ENCODE results near the gene HTR2B. TPM values are rescaled to one million over a fixed set of nuclear protein-coding genes. Genes with fewer than 3 reads are reported as not detected.
"Not testable (repeated sequence)": the region's sequence is repeated elsewhere in the genome, so short reads cannot be mapped to it uniquely, and the experiment has no call there.

HTR2B gene
- total and polyA plus RNA-seq, 2 experiments from 2014 or later = 0.15 TPM; not detected in 1

DNA sequence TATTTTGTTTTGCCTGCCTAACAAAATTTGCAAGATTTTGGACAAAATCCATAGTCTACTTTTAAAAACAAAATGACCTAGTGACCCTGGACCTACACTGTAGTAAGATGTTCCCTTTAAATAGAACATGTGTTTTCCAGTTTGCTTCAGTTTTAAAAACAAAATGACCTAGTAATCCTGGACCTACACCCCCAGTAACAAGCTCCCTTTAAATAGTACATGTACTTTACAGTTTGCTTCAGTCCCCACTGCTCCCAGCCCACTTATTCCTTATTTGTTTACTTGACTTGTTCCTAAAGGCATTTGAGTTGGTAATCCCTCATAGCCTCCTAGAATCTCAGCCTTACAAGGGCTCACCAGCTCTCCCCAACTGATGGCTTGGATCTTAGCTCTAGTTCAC lies 34.5 kb upstream of the HTR2B start:
- DNase-seq = no peak
- peaks cover 5% of the 10 kb centered on the region; the same call in 1 of the 2 replicates for H3K79me2 ChIP-seq (ENCODE audit: insufficient read depth)
- H3K27ac ChIP-seq = no peak overlapping the region
- no peaks in the 10 kb centered on the region for H3K9me2 ChIP-seq (ENCODE audit: insufficient read depth)
- no peaks in the 10 kb centered on the region for H3K27me3 ChIP-seq (replicated peaks; ENCODE audit: insufficient read depth)
- no peak overlapping the region for H2AFZ ChIP-seq
- in situ Hi-C loops (cut with MboI) = no loop called here
- H3K4me3 ChIP-seq = no peak overlapping the region
- H3K36me3 ChIP-seq (ENCODE audit: low read depth) = peaks cover 9% of the 10 kb centered on the region; the same call in 1 of the 2 replicates
- H3K4me2 ChIP-seq (ENCODE audit: unreplicated experiment) = no peak overlapping the region
- H3K4me1 ChIP-seq (ENCODE audit: insufficient read depth) = peaks cover 29% of the 10 kb centered on the region
- TF ChIP-seq EZH2 (IDR thresholded peaks at IDR 0.05; ENCODE audit: insufficient read depth, poor library complexity, severe bottlenecking) = no peak
- no peak for TF ChIP-seq EZH2phosphoT487 (IDR thresholded peaks at IDR 0.05; ENCODE audit: insufficient read depth, low read depth)
- H3K9me3 ChIP-seq (ENCODE audit: low read depth) = no peaks in the 10 kb centered on the region
- H3F3A ChIP-seq (ENCODE audit: insufficient read depth) = peaks cover 35% of the 10 kb centered on the region
- no peaks in the 10 kb centered on the region for H4K20me1 ChIP-seq (ENCODE audit: insufficient read depth)
- H3K9ac ChIP-seq = no peak overlapping the region

- Histone ChIP-seq H3K9ac (no peak overlapping the region), H3K9me3 (ENCODE audit: low read depth) (no peaks in the 10 kb centered on the region), H3K9me2 (ENCODE audit: insufficient read depth) (no peaks in the 10 kb centered on the region), H3K79me2 (ENCODE audit: insufficient read depth) (peaks cover 5% of the 10 kb centered on the region; the same call in 1 of the 2 replicates), H3K27ac (peak overlapping the region; percentile 49; the same call in 1 of the 2 replicates), H3K4me1 (ENCODE audit: insufficient read depth) (peaks cover 10% of the 10 kb centered on the region; the same call in 1 of the 2 replicates), H3K4me3 (no peak overlapping the region), H3K27me3 (replicated peaks; ENCODE audit: insufficient read depth) (no peaks in the 10 kb centered on the region), H2AFZ (no peak overlapping the region), H4K20me1 (ENCODE audit: insufficient read depth) (no peaks in the 10 kb centered on the region), H3K4me2 (ENCODE audit: unreplicated experiment) (no peak overlapping the region), H3K36me3 (ENCODE audit: low read depth) (peaks cover 29% of the 10 kb centered on the region), H3F3A (ENCODE audit: insufficient read depth) (peaks cover 6% of the 10 kb centered on the region; the same call in 1 of the 2 replicates)
- no peak for TF ChIP-seq EZH2phosphoT487 (IDR thresholded peaks at IDR 0.05; ENCODE audit: insufficient read depth, low read depth)
- TF ChIP-seq EZH2 (IDR thresholded peaks at IDR 0.05; ENCODE audit: insufficient read depth, poor library complexity, severe bottlenecking) = no peak
- in situ Hi-C loops (cut with MboI) = no loop called here
- 81 to 89% methylated on average over 8 of the region's 8 CpGs for WGBS, 2 experiments (ENCODE audit: low coverage in 1 of 2, low lambda C conversion rate in 2 of 2, missing lambda C conversion rate in 2 of 2)
- DNase-seq = peak; percentile 60
Measured at GRCh38 chr2:231152800-231153557, 28.1 kb upstream of the HTR2B start.

DNA sequence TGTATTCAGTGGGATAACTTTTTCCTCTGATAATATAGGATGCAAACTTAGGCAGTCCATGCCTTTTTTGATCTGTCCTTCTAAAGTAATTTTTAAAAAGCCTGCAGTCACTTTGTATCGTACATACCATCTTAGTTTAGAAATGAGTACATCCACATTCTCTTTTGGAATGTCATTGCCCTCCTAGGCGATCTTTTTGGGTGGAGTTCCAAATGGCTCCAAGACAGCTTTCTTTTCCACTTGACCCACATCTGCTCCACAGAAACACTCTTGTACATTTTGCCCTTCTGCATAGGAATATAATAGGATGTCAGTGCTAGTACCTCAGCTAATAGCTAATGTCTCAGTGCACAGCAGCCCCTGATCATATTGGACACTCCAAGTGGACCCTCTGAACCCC lies 21.8 kb upstream of the HTR2B start:
- Histone ChIP-seq H3K27ac (no peak overlapping the region), H3K9me3 (ENCODE audit: low read depth) (no peaks in the 10 kb centered on the region), H3K4me3 (no peak overlapping the region), H4K20me1 (ENCODE audit: insufficient read depth) (no peaks in the 10 kb centered on the region), H2AFZ (no peak overlapping the region), H3K9me2 (ENCODE audit: insufficient read depth) (no peaks in the 10 kb centered on the region), H3K36me3 (ENCODE audit: low read depth) (0 out of 2 replicates have a peak, but pooled peaks cover 20% of the 10 kb centered on the region), H3K4me1 (ENCODE audit: insufficient read depth) (0 out of 2 replicates have a peak, but pooled peaks cover 6% of the 10 kb centered on the region), H3F3A (ENCODE audit: insufficient read depth) (no peaks in the 10 kb centered on the region), H3K9ac (no peak overlapping the region), H3K27me3 (replicated peaks; ENCODE audit: insufficient read depth) (no peaks in the 10 kb centered on the region), H3K4me2 (ENCODE audit: unreplicated experiment) (no peak overlapping the region), H3K79me2 (ENCODE audit: insufficient read depth) (peaks cover 6% of the 10 kb centered on the region; the same call in 1 of the 2 replicates)
- peak; percentile 41 for DNase-seq
- TF ChIP-seq EZH2phosphoT487 (IDR thresholded peaks at IDR 0.05; ENCODE audit: insufficient read depth, low read depth) (no peak), EZH2 (IDR thresholded peaks at IDR 0.05; ENCODE audit: insufficient read depth, poor library complexity, severe bottlenecking) (no peak)
- 61 to 81% methylated on average over 2 of the region's 2 CpGs for whole genome bisulfite sequencing, 2 experiments (ENCODE audit: low coverage in 1 of 2, low lambda C conversion rate in 2 of 2, missing lambda C conversion rate in 2 of 2)
- in situ Hi-C loops (cut with MboI) = no loop called here

GRCh38 chr2:231144896-231145295 lies 20.1 kb upstream of the HTR2B start:
- no peaks in the 10 kb centered on the region for H3K9me3 ChIP-seq (ENCODE audit: low read depth)
- no peaks in the 10 kb centered on the region for H4K20me1 ChIP-seq (ENCODE audit: insufficient read depth)
- H3F3A ChIP-seq (ENCODE audit: insufficient read depth) = no peaks in the 10 kb centered on the region
- no peak overlapping the region for H3K4me2 ChIP-seq (ENCODE audit: unreplicated experiment)
- H3K4me1 ChIP-seq (ENCODE audit: insufficient read depth) = peaks cover 7% of the 10 kb centered on the region; the same call in 1 of the 2 replicates
- H3K79me2 ChIP-seq (ENCODE audit: insufficient read depth) = peaks cover 6% of the 10 kb centered on the region; the same call in 1 of the 2 replicates
- peaks cover 22% of the 10 kb centered on the region; the same call in 1 of the 2 replicates for H3K36me3 ChIP-seq (ENCODE audit: low read depth)
- DNase-seq = no peak
- no peak overlapping the region for H2AFZ ChIP-seq
- H3K9ac ChIP-seq = no peak overlapping the region
- no peaks in the 10 kb centered on the region for H3K9me2 ChIP-seq (ENCODE audit: insufficient read depth)
- no peak for TF ChIP-seq EZH2 (IDR thresholded peaks at IDR 0.05; ENCODE audit: insufficient read depth, poor library complexity, severe bottlenecking)
- TF ChIP-seq EZH2phosphoT487 (IDR thresholded peaks at IDR 0.05; ENCODE audit: insufficient read depth, low read depth) = no peak
- H3K27ac ChIP-seq = no peak overlapping the region
- no peak overlapping the region for H3K4me3 ChIP-seq
- in situ Hi-C loops (cut with MboI) = no loop called here
- WGBS, 2 experiments (ENCODE audit: low coverage in 1 of 2, low lambda C conversion rate in 2 of 2, missing lambda C conversion rate in 2 of 2) = 96 to 98% methylated on average over 6 of the region's 6 CpGs
- no peaks in the 10 kb centered on the region for H3K27me3 ChIP-seq (replicated peaks; ENCODE audit: insufficient read depth)

DNA sequence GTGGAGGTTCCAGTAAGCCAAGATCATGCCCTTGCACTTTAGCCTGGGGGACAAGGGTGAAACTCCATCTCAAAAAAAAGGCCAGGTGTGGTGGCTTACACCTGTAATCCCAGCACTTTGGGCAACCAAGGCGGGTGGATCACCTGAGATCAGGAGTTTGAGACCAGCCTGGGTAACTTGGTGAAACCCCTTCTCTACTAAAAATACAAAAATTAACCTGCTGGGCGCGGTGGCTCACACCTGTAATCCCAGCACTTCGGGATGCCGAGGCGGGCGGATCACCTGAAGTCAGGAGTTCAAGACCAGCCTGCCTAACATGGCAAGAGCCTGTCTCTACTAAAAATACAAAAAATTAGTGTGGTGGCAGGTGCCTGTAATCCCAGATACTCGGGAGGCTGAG lies 16.0 kb upstream of the HTR2B start:
- H4K20me1 ChIP-seq (ENCODE audit: insufficient read depth); H3K9me2 ChIP-seq (ENCODE audit: insufficient read depth); H3K4me3 ChIP-seq; H3K27me3 ChIP-seq (replicated peaks; ENCODE audit: insufficient read depth); H3K9ac ChIP-seq; in situ Hi-C loops (cut with MboI); H3K4me1 ChIP-seq (ENCODE audit: insufficient read depth); H3K4me2 ChIP-seq (ENCODE audit: unreplicated experiment); H3K27ac ChIP-seq; DNase-seq; H3F3A ChIP-seq (ENCODE audit: insufficient read depth); H3K36me3 ChIP-seq (ENCODE audit: low read depth); H2AFZ ChIP-seq; H3K9me3 ChIP-seq (ENCODE audit: low read depth): not testable (repeated sequence)
- H3K79me2 ChIP-seq (ENCODE audit: insufficient read depth) = peaks cover 42% of the 10 kb centered on the region
- WGBS, 2 experiments (ENCODE audit: low coverage in 1 of 2, low lambda C conversion rate in 2 of 2, missing lambda C conversion rate in 2 of 2) = 95 to 99% methylated on average over 8 of the region's 8 CpGs

Data from GM23248 (cell line).